Stimulated activated memory B cell treated with anti-CD40 and anti-IgM and Interleukin-4, amounts not matched to agents 10 μg/mL and 1 μg/mL and 100 μg/mL, for 72 hours (primary cell): ENCODE results near the gene POR.
A peak's percentile ranks its signal among the peaks of the same experiment; 100 is the strongest.
"Not testable (repeated sequence)": the region's sequence is repeated elsewhere in the genome, so short reads cannot be mapped to it uniquely, and the experiment has no call there.

ENCODE experiments used
- ATAC-seq: fragments of 150-1000 bp; cut with Tn5 transposase; 2 replicates; pipeline ENCODE4 v1.10.0; 2021
- H3K27ac Mint-ChIP-seq: one replicate; pipeline ENCODE4 v1.8.0; 2022; ENCODE audit warnings: mild to moderate bottlenecking, mixed read lengths
- H3K27me3 Mint-ChIP-seq: one replicate; pipeline ENCODE4 v1.8.0; 2022; ENCODE audit warnings: mixed read lengths
- H3K36me3 Mint-ChIP-seq: one replicate; pipeline ENCODE4 v1.8.0; 2022; ENCODE audit warnings: mixed read lengths
- H3K4me1 Mint-ChIP-seq: one replicate; pipeline ENCODE4 v1.8.0; 2022; ENCODE audit warnings: mixed read lengths
- H3K4me3 Mint-ChIP-seq: one replicate; pipeline ENCODE4 v1.8.0; 2022; ENCODE audit warnings: mild to moderate bottlenecking, moderate library complexity, mixed read lengths
- H3K9me3 Mint-ChIP-seq: one replicate; pipeline ENCODE4 v1.8.0; 2022; ENCODE audit warnings: mixed read lengths

POR gene

GRCh38 chr7:75892634-75893272 is 22.2 kb upstream of the POR start:
- no peaks in the 10 kb centered on the region for H3K4me1 Mint-ChIP-seq
- H3K4me3 Mint-ChIP-seq: no peak overlapping the region
- ATAC-seq: no peak
- H3K36me3 Mint-ChIP-seq: peaks cover 18% of the 10 kb centered on the region
- H3K27me3 Mint-ChIP-seq: no peaks in the 10 kb centered on the region
- no peaks in the 10 kb centered on the region for H3K9me3 Mint-ChIP-seq
- no peak overlapping the region for H3K27ac Mint-ChIP-seq

- no peak overlapping the region for H3K27ac Mint-ChIP-seq
- no peaks in the 10 kb centered on the region for H3K27me3 Mint-ChIP-seq
- no peak overlapping the region for H3K4me3 Mint-ChIP-seq
- no peak for ATAC-seq
- no peaks in the 10 kb centered on the region for H3K9me3 Mint-ChIP-seq
- no peaks in the 10 kb centered on the region for H3K36me3 Mint-ChIP-seq
- no peaks in the 10 kb centered on the region for H3K4me1 Mint-ChIP-seq
Measured at GRCh38 chr7:75896803-75897327, 18.1 kb upstream of the POR start.

- Mint-ChIP-seq H3K4me1 (peaks cover under 1% of the 10 kb centered on the region), H3K36me3 (no peaks in the 10 kb centered on the region), H3K27ac (no peak overlapping the region), H3K4me3 (no peak overlapping the region), H3K9me3 (no peaks in the 10 kb centered on the region), H3K27me3 (no peaks in the 10 kb centered on the region)
- ATAC-seq: no peak
Measured at GRCh38 chr7:75900617-75901315, 14.2 kb upstream of the POR start.

- Mint-ChIP-seq H3K9me3 (no peaks in the 10 kb centered on the region), H3K4me3 (no peak overlapping the region), H3K27ac (no peak overlapping the region), H3K27me3 (no peaks in the 10 kb centered on the region), H3K36me3 (no peaks in the 10 kb centered on the region), H3K4me1 (peaks cover 11% of the 10 kb centered on the region)
- ATAC-seq: peak; percentile 34
Measured at GRCh38 chr7:75905785-75906604, 9.0 kb upstream of the POR start.

GRCh38 chr7:75906991-75907667 is 7.8 kb upstream of the POR start:
- H3K36me3 Mint-ChIP-seq: no peaks in the 10 kb centered on the region
- no peak for ATAC-seq
- no peak overlapping the region for H3K27ac Mint-ChIP-seq
- H3K4me1 Mint-ChIP-seq: peaks cover 11% of the 10 kb centered on the region
- no peaks in the 10 kb centered on the region for H3K27me3 Mint-ChIP-seq
- no peak overlapping the region for H3K4me3 Mint-ChIP-seq
- H3K9me3 Mint-ChIP-seq: no peaks in the 10 kb centered on the region

DNA sequence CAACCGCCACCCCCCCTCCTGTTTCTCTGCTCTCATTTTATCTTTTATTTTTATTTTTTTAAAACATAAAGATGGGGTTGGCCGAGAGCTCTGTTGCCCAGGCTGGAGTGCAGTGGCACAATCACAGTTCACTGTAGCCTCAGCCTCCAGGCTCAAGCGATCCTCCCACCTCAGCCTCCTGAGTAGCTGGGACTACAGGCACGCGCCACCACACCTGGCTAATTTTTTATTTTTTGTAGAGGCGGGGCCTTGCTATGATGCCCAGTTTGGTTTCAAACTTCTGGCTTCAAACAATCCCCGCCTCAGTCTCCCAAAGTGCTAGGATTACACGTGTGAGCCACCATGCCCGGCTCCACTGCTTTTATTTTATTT is 7.3 kb upstream of the POR start:
- not testable (repeated sequence) for H3K9me3 Mint-ChIP-seq, H3K36me3 Mint-ChIP-seq, H3K27me3 Mint-ChIP-seq, H3K4me3 Mint-ChIP-seq, ATAC-seq, H3K27ac Mint-ChIP-seq
- H3K4me1 Mint-ChIP-seq: peaks cover 11% of the 10 kb centered on the region

DNA sequence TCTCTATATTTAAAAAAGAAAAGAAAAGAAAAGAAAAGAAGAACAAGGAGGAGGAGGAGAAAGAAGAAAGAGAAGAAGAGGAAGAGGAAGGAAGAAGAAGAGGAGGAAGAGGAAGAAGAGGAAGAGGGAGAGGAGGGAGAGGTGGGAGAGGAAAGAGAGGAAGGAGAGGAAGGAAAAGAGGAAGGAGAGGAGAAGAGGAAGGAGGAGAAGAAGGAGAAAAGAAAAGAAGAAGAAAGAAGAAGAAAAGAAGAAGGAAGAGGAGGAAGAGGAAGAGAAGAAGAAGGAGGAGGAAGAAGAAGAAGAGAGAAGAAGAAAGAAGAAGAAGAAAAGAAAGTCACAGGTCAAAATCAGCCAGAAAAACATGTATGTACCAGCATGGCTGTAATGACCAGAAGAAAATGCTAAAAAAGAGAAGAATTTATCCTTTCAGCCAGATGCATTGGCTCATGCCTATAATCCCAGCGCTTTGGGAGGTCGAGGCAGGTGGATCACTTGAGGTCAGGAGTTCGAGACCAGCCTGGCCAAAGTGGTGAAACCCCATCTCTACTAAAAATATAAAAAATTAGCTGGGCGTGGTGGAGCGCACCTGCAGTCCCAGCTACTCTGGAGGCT is 5.3 kb upstream of the POR start:
- no peaks in the 10 kb centered on the region for H3K9me3 Mint-ChIP-seq
- H3K27ac Mint-ChIP-seq: no peak overlapping the region

DNA sequence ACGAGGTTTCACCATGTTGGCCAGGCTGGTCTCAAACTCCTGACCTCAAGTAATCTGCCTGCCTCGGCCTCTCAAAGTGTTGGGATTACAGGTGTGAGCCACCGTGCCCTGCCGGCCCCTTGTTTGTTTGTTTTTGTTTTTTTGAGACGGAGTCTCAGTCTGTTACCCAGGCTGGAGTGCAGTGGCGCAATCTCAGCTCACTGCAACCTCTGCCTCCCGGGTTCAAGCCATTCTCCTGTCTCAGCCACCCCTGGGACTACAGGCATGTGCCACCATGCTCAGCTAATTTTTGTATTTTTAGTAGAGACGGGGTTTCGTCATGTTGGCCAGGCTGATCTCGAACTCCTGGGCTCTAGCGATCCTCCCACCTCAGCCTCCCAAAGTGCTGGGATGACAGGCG is 3.8 kb upstream of the POR start:
- ATAC-seq, H3K27me3 Mint-ChIP-seq, H3K27ac Mint-ChIP-seq, H3K4me3 Mint-ChIP-seq, H3K36me3 Mint-ChIP-seq, H3K9me3 Mint-ChIP-seq: not testable (repeated sequence)
- H3K4me1 Mint-ChIP-seq: peaks cover 24% of the 10 kb centered on the region

More for the DNA sequence above, 5.3 kb upstream of the POR start:
- Mint-ChIP-seq H3K4me3 (no peak overlapping the region), H3K27me3 (no peaks in the 10 kb centered on the region), H3K4me1 (peaks cover 19% of the 10 kb centered on the region), H3K36me3 (no peaks in the 10 kb centered on the region)
- no peak for ATAC-seq

GRCh38 chr7:75913437-75913836 is 1.5 kb upstream of the POR start:
- peak overlapping the region; percentile 95 for H3K27ac Mint-ChIP-seq
- H3K36me3 Mint-ChIP-seq: peaks cover under 1% of the 10 kb centered on the region
- no peak for ATAC-seq
- no peaks in the 10 kb centered on the region for H3K27me3 Mint-ChIP-seq
- H3K9me3 Mint-ChIP-seq: no peaks in the 10 kb centered on the region
- H3K4me1 Mint-ChIP-seq: peaks cover 29% of the 10 kb centered on the region
- H3K4me3 Mint-ChIP-seq: peak overlapping the region; percentile 83

GRCh38 chr7:75914169-75914654 is 743 bp upstream of the POR start:
- Mint-ChIP-seq H3K4me1 (peaks cover 35% of the 10 kb centered on the region), H3K9me3 (no peaks in the 10 kb centered on the region), H3K27ac (peak overlapping the region; percentile 95), H3K36me3 (peaks cover 6% of the 10 kb centered on the region), H3K27me3 (no peaks in the 10 kb centered on the region), H3K4me3 (peak overlapping the region; percentile 83)
- no peak for ATAC-seq

GRCh38 chr7:75915416-75916156 is 631 bp downstream of the POR start:
- peak; percentile 14 for ATAC-seq
- H3K4me1 Mint-ChIP-seq: peaks cover 32% of the 10 kb centered on the region
- H3K4me3 Mint-ChIP-seq: peak overlapping the region; percentile 83
- peaks cover 6% of the 10 kb centered on the region for H3K36me3 Mint-ChIP-seq
- no peaks in the 10 kb centered on the region for H3K27me3 Mint-ChIP-seq
- peak overlapping the region; percentile 95 for H3K27ac Mint-ChIP-seq
- H3K9me3 Mint-ChIP-seq: no peaks in the 10 kb centered on the region

GRCh38 chr7:75916259-75916658 is 1.3 kb downstream of the POR start:
- Mint-ChIP-seq H3K27ac (no peak overlapping the region), H3K36me3 (peaks cover 11% of the 10 kb centered on the region)

GRCh38 chr7:75916685-75917634 is 2.0 kb downstream of the POR start:
- Mint-ChIP-seq H3K27me3 (no peaks in the 10 kb centered on the region), H3K36me3 (peaks cover 17% of the 10 kb centered on the region), H3K4me3 (peak overlapping the region; percentile 83), H3K9me3 (no peaks in the 10 kb centered on the region), H3K4me1 (peaks cover 39% of the 10 kb centered on the region), H3K27ac (no peak overlapping the region)
- no peak for ATAC-seq

More at GRCh38 chr7:75916259-75916658, 1.3 kb downstream of the POR start:
- H3K9me3 Mint-ChIP-seq: no peaks in the 10 kb centered on the region
- H3K4me1 Mint-ChIP-seq: peaks cover 32% of the 10 kb centered on the region
- no peak for ATAC-seq
- H3K27me3 Mint-ChIP-seq: no peaks in the 10 kb centered on the region
- peak overlapping the region; percentile 83 for H3K4me3 Mint-ChIP-seq
